Heart left ventricle (tissue), 13 donors: ENCODE results near the gene TASP1.
"Not testable (repeated sequence)": the region's sequence is repeated elsewhere in the genome, so short reads cannot be mapped to it uniquely, and the experiment has no call there.

ENCODE experiments used
- CTCF ChIP-seq, 12 donors: fragments of 200-600 bp; sonication (generic) in 4 of 12; IDR thresholded peaks; one replicate each; pipeline versions ENCODE4 v1.5.0 to v1.8.0; 2018 to 2022; ENCODE audit warnings: antibody characterized with exemption in 12 of 12, mild to moderate bottlenecking in 5 of 12
- POLR2A ChIP-seq, 2 donors: fragments of 450-650 bp; IDR thresholded peaks; one replicate each; pipeline ENCODE4 v1.6.1; 2017; ENCODE audit warnings: antibody characterized with exemption in 2 of 2, mild to moderate bottlenecking in 2 of 2, moderate library complexity in 2 of 2
- donor health status: ischemic (EF 13 %, LVEDD 7.1; RV severe dilation, severe dysfunction).
- donor health status: DM: no; HTN: yes; CAD: no.
- donor health status: DM: no; HTN: no; CAD: no.
- donor health status: ischemic (EF 25% LVEDD 6.9; RV normal size, moderate dysfunction).
- donor health status: ischemic (EF 25% LVEDD 5.7; RV mildly dilated, moderate dysfunction).
- donor health status: ischemic (EF 35%, LVEDD 5.7; RV mildly dilated, moderate dysfunction).
- donor health status: nonischemic (EF 11% LVEDD 7.7; RV severe dilation, severe dysfunction).
- donor health status: DM: yes; HTN: yes; CAD: no.
- donor health status: PGD.
- donor health status: ischemic (EF 29% LVEDD 5.4; RV normal size, mild dysfunction).
- donor health status: nonischemic (EF 23%, LVEDD 6.1; RV moderate dilation, normal function).

- TF ChIP-seq CTCF, POLR2A (IDR thresholded peaks at IDR 0.05): not testable (repeated sequence)
Measured at GRCh38 chr20:13483472-13483871, 155.3 kb downstream of the TASP1 start.
